Ovary (tissue), 9 donors: ENCODE results near the gene DAB1. TPM values are rescaled to one million over a fixed set of nuclear protein-coding genes. Genes with fewer than 3 reads are reported as not detected.

ENCODE experiments used
- DNase-seq, 5 donors: peaks; one replicate each; pipeline ENCODE4 v3.0.0-alpha.2; 2019 to 2020
- H3K27ac ChIP-seq, 2 donors: fragments of 200-600 bp; one replicate each; pipeline versions ENCODE4 v1.5.1 to v1.8.0; 2019 to 2022
- H3K27me3 ChIP-seq: fragments of 200-600 bp; one replicate; pipeline ENCODE4 v1.8.0; 2022
- H3K36me3 ChIP-seq: fragments of 200-600 bp; sonication (generic); one replicate; pipeline ENCODE4 v1.5.1; 2019
- H3K4me1 ChIP-seq: one replicate; pipeline ENCODE4 v1.8.1; 2013; ENCODE audit warnings: mild to moderate bottlenecking, moderate library complexity; ENCODE audit not compliant: insufficient read depth
- H3K4me3 ChIP-seq: fragments of 200-600 bp; sonication (generic); one replicate; pipeline ENCODE4 v1.5.1; 2017
- H3K9me3 ChIP-seq, 2 donors: fragments of 200-600 bp in 1 of 2; sonication (generic) in 1 of 2; one replicate each; pipeline versions ENCODE4 v1.5.1 to v1.8.1; 2013 to 2019; ENCODE audit warnings: mild to moderate bottlenecking in 1 of 2, moderate library complexity in 1 of 2
- EP300 ChIP-seq: sonication (generic); formaldehyde crosslinking; IDR thresholded peaks from one replicate; pipeline ENCODE4 v1.6.1; 2017; ENCODE audit warnings: antibody characterized with exemption
- POLR2A ChIP-seq: fragments of 450-650 bp; IDR thresholded peaks from one replicate; pipeline ENCODE4 v1.6.1; 2017; ENCODE audit warnings: antibody characterized with exemption, mild to moderate bottlenecking, moderate library complexity
- WGBS, 3 donors: extraction: QIAGEN DNeasy Blood & Tissue Kit in 1 of 3; methylation state at CpG; one replicate each; pipeline versions ENCODE4 v1.1.5 to v1.1.7; 2013 to 2017; 5-methylcytosine and 5-hydroxymethylcytosine counted together
- intact Hi-C, 4 donors: fragments of 100-400 bp; cut with DNase I; formaldehyde crosslinking; loops; one replicate each; pipeline versions ENCODE4 v1.11.0 to v1.15.1; 2022 to 2023
- polyA plus RNA-seq, 2 donors: library from polyadenylated mRNA; stranded (reverse); fragments of 200-250 nt in 1 of 2; fragments of 350-450 nt in 1 of 2; fragmentation: Illumina TruSeq in 1 of 2; extraction: RNeasy Lipid Tissue Mini Kit (QIAGEN cat#74804) in 1 of 2; gene quantifications; one replicate each; pipeline ENCODE4 v1.2.3, GENCODE V29; 2013 to 2014
- total RNA-seq, 7 donors: library from RNA; depleted of rRNA in 2 of 7; stranded (reverse); fragments of >200 nt in 2 of 7; fragmentation: NEBNext Ultra II Directional in 3 of 7; extraction: Animal tissue kit (Norgen Biotek cat#: 25700) in 3 of 7; gene quantifications; one replicate each; pipeline versions ENCODE4 v1.1.0 to v1.2.4, GENCODE V29; 2016 to 2023
- TF ChIP-seq, protein P1 (sequence below), 3 donors: fragments of 450-650 bp in 2 of 3; fragments of 200-600 bp in 1 of 3; IDR thresholded peaks; one replicate each; pipeline versions ENCODE4 v1.5.1 to v1.8.0; 2016 to 2022; ENCODE audit warnings: antibody characterized with exemption in 3 of 3, mild to moderate bottlenecking in 1 of 3
- donor health status: DM: no; HTN: no; CAD: no; lungs with moderate emphysema.
- donor health status: DM: no; HTN: no; CAD: no.
- donor health status: Bipolar disorder and iron deficiency.
- donor health status: DM: yes; HTN: yes; CAD: no.
- donor health status: DM: no; HTN: no; CAD: no.
- donor health status: DM: yes; HTN: yes; CAD: no.

The DAB1 gene
- total and polyA plus RNA-seq, 9 donors: 0.22 to 5.5 (median 0.77) TPM

DNA sequence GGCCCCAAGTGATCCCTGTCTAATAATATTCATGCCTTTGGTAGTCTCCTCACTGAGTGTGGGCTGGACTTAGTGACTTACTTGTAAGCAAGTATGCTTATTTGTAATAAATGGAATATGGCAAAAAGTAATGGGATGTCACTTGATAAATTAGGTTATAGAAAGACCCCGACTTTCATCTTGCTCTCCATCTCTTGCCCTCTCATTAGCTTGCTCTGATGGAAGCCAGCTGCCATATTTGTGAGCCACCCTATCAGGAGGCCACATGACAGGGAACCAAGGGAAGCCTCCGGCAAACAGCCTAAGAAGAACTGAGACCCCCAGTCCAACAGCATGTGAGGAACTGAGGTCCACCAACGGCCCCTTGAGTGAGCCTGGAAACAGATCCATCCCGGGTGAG, 107.0 kb downstream of the DAB1 start:
- DNase-seq: no peak
- no peak for TF ChIP-seq POLR2A
- TF ChIP-seq, protein P1, sequence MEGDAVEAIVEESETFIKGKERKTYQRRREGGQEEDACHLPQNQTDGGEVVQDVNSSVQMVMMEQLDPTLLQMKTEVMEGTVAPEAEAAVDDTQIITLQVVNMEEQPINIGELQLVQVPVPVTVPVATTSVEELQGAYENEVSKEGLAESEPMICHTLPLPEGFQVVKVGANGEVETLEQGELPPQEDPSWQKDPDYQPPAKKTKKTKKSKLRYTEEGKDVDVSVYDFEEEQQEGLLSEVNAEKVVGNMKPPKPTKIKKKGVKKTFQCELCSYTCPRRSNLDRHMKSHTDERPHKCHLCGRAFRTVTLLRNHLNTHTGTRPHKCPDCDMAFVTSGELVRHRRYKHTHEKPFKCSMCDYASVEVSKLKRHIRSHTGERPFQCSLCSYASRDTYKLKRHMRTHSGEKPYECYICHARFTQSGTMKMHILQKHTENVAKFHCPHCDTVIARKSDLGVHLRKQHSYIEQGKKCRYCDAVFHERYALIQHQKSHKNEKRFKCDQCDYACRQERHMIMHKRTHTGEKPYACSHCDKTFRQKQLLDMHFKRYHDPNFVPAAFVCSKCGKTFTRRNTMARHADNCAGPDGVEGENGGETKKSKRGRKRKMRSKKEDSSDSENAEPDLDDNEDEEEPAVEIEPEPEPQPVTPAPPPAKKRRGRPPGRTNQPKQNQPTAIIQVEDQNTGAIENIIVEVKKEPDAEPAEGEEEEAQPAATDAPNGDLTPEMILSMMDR (IDR thresholded peaks at IDR 0.05): no peak
- no peak for TF ChIP-seq EP300
- no peaks in the 10 kb centered on the region for H3K9me3 ChIP-seq
- WGBS, 3 donors: 88 to 93% (median 91%) methylated on average over 4 of the region's 4 CpGs
- intact Hi-C loops: no loop called here
- no peaks in the 10 kb centered on the region for H3K36me3 ChIP-seq
- no peak overlapping the region for H3K27ac ChIP-seq
- no peak overlapping the region for H3K4me3 ChIP-seq
- no peaks in the 10 kb centered on the region for H3K4me1 ChIP-seq
- H3K27me3 ChIP-seq: no peaks in the 10 kb centered on the region

GRCh38 chr1:57316291-57316690, 107.6 kb downstream of the DAB1 start:
- no peak overlapping the region for H3K4me3 ChIP-seq
- H3K36me3 ChIP-seq: no peaks in the 10 kb centered on the region
- H3K27me3 ChIP-seq: no peaks in the 10 kb centered on the region
- H3K27ac ChIP-seq: no peak overlapping the region
- TF ChIP-seq, protein P1 (IDR thresholded peaks at IDR 0.05): no peak
- TF ChIP-seq EP300 (no peak), POLR2A (no peak)
- H3K4me1 ChIP-seq: no peaks in the 10 kb centered on the region
- intact Hi-C loops: no loop called here
- WGBS, 3 donors: 86 to 90% (median 86%) methylated on average over 3 of the region's 3 CpGs
- no peak for DNase-seq
- H3K9me3 ChIP-seq: no peaks in the 10 kb centered on the region

GRCh38 chr1:57312869-57313268, 111.0 kb downstream of the DAB1 start:
- TF ChIP-seq EP300: no peak
- TF ChIP-seq, protein P1 (IDR thresholded peaks at IDR 0.05): no peak
- TF ChIP-seq POLR2A: no peak
- H3K27me3 ChIP-seq: no peaks in the 10 kb centered on the region
- intact Hi-C loops: no loop called here
- no peak for DNase-seq
- H3K4me3 ChIP-seq: no peak overlapping the region
- H3K4me1 ChIP-seq: no peaks in the 10 kb centered on the region
- WGBS, 3 donors: 89 to 91% (median 90%) methylated on average over 7 of the region's 7 CpGs
- no peaks in the 10 kb centered on the region for H3K9me3 ChIP-seq
- H3K27ac ChIP-seq: no peak overlapping the region
- H3K36me3 ChIP-seq: no peaks in the 10 kb centered on the region

- H3K36me3 ChIP-seq: no peaks in the 10 kb centered on the region
- no peak for TF ChIP-seq POLR2A
- TF ChIP-seq EP300: no peak
- TF ChIP-seq, protein P1 (IDR thresholded peaks at IDR 0.05): no peak
- H3K4me3 ChIP-seq: no peak overlapping the region
- no peak overlapping the region for H3K27ac ChIP-seq
- WGBS, 3 donors: 77 to 94% (median 82%) methylated on average over 1 of the region's 1 CpG
- no peak for DNase-seq
- no peaks in the 10 kb centered on the region for H3K9me3 ChIP-seq
- no peaks in the 10 kb centered on the region for H3K4me1 ChIP-seq
- intact Hi-C loops: no loop called here
- no peaks in the 10 kb centered on the region for H3K27me3 ChIP-seq
These were observed 112.4 kb downstream of the DAB1 start for GRCh38 chr1:57311411-57311810.

DNA sequence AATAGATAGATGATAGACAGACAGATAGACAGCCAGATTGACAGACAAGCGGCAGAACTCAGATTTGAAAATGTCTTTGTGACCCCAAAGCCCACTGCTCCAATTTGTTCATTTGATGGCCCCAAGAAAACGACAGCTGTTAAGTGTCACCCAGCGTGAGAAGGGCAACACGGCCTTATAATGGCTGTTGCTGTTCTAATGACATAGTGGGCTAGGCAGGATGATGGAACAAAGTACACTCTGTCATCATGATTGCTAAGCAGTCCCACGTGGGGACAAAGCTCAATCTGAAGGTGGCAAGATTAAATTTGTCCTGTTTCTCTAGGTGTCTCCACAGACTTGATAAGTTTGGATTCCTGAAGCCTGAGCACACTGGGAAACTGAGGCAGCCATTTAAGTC, 112.9 kb downstream of the DAB1 start:
- intact Hi-C loops: no loop called here
- H3K27ac ChIP-seq: no peak overlapping the region
- 51 to 64% (median 58%) methylated on average over 5 of the region's 5 CpGs for WGBS, 3 donors

More for the DNA sequence above, 112.9 kb downstream of the DAB1 start:
- H3K36me3 ChIP-seq: no peaks in the 10 kb centered on the region
- no peak for DNase-seq
- no peak overlapping the region for H3K4me3 ChIP-seq
- no peak for TF ChIP-seq POLR2A
- H3K27me3 ChIP-seq: no peaks in the 10 kb centered on the region
- no peaks in the 10 kb centered on the region for H3K9me3 ChIP-seq
- H3K4me1 ChIP-seq: no peaks in the 10 kb centered on the region
